HL-60 (cell line): ENCODE data around the gene POLDIP3.

ENCODE experiments used
- GABPA ChIP-seq: IDR thresholded peaks from 2 replicates; pipeline ENCODE4 v1.6.1; 2012; ENCODE audit warnings: low read depth
- TF ChIP-seq, protein P1 (sequence below): IDR thresholded peaks from one replicate; pipeline ENCODE4 v1.5.1; 2011; ENCODE audit warnings: low read length, control low read depth, inconsistent platforms; ENCODE audit not compliant: insufficient read depth

DNA sequence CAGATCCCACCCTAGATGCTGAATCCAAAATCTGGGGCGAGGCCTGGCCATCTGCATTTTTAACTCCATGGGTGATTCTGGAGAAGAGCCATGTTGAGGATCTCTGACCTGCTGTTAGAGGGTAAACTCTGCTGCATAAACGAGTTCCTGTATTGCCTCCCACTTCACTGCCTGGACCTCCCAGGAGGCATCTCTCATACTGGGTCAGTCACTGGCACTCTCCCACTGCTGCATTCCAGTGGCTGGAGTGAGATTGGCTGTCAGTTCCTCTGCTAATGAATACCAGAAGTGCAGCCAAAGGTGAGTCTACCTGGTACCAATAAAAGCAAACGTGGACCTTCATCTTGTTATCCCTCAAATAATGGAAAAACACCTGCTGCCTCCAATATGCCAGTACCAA, 10.3 kb downstream of the POLDIP3 start:
- TF ChIP-seq, protein P1, sequence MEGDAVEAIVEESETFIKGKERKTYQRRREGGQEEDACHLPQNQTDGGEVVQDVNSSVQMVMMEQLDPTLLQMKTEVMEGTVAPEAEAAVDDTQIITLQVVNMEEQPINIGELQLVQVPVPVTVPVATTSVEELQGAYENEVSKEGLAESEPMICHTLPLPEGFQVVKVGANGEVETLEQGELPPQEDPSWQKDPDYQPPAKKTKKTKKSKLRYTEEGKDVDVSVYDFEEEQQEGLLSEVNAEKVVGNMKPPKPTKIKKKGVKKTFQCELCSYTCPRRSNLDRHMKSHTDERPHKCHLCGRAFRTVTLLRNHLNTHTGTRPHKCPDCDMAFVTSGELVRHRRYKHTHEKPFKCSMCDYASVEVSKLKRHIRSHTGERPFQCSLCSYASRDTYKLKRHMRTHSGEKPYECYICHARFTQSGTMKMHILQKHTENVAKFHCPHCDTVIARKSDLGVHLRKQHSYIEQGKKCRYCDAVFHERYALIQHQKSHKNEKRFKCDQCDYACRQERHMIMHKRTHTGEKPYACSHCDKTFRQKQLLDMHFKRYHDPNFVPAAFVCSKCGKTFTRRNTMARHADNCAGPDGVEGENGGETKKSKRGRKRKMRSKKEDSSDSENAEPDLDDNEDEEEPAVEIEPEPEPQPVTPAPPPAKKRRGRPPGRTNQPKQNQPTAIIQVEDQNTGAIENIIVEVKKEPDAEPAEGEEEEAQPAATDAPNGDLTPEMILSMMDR: no peak
- TF ChIP-seq GABPA: no peak
